NCI-H1694 treated with DMSO at 0.1 percent for 48 hours (cell line): ENCODE results near the gene ADCY10.
"Not testable (repeated sequence)": the region's sequence is repeated elsewhere in the genome, so short reads cannot be mapped to it uniquely, and the experiment has no call there.

Source experiments
- DNase-seq: peaks from one replicate; lab custom pipeline; 2025; lab: John Stamatoyannopoulos, UW

ADCY10 gene

GRCh38 chr1:167924543-167925231 lies 10.8 kb upstream of the ADCY10 start:
- DNase-seq, result no peak

- DNase-seq, result no peak
Observed at GRCh38 chr1:167924102-167924501, 10.2 kb upstream of the ADCY10 start.

GRCh38 chr1:167923324-167924056 lies 9.6 kb upstream of the ADCY10 start:
- no peak for DNase-seq

GRCh38 chr1:167922611-167923074 lies 8.7 kb upstream of the ADCY10 start:
- DNase-seq, result no peak

- DNase-seq, result no peak
Observed at GRCh38 chr1:167922023-167922422, 8.1 kb upstream of the ADCY10 start.

GRCh38 chr1:167916766-167917511 lies 3.0 kb upstream of the ADCY10 start:
- no peak for DNase-seq

- no peak for DNase-seq
Observed at GRCh38 chr1:167915569-167915968, 1.6 kb upstream of the ADCY10 start.

- no peak for DNase-seq
Observed at GRCh38 chr1:167912294-167912693, 1.6 kb downstream of the ADCY10 start.

GRCh38 chr1:167911413-167911812 lies 2.5 kb downstream of the ADCY10 start:
- DNase-seq, result no peak

- DNase-seq, result no peak
Observed at GRCh38 chr1:167910530-167910929, 3.4 kb downstream of the ADCY10 start.

- DNase-seq, result no peak
Observed at GRCh38 chr1:167909691-167910180, 4.2 kb downstream of the ADCY10 start.

GRCh38 chr1:167905671-167906070 lies 8.3 kb downstream of the ADCY10 start:
- no peak for DNase-seq

- DNase-seq, result no peak
Observed at GRCh38 chr1:167905182-167905581, 8.8 kb downstream of the ADCY10 start.

GRCh38 chr1:167904652-167905130 lies 9.2 kb downstream of the ADCY10 start:
- no peak for DNase-seq

- no peak for DNase-seq
Observed at GRCh38 chr1:167900907-167901306, 13.0 kb downstream of the ADCY10 start.

- no peak for DNase-seq
Observed at GRCh38 chr1:167899253-167899681, 14.7 kb downstream of the ADCY10 start.

GRCh38 chr1:167898578-167899222 lies 15.2 kb downstream of the ADCY10 start:
- DNase-seq, result no peak

- no peak for DNase-seq
Observed at GRCh38 chr1:167893798-167894197, 20.1 kb downstream of the ADCY10 start.

- no peak for DNase-seq
Observed at GRCh38 chr1:167890400-167890799, 23.5 kb downstream of the ADCY10 start.

- DNase-seq, result not testable (repeated sequence)
Observed at GRCh38 chr1:167887187-167887586, 26.7 kb downstream of the ADCY10 start.

GRCh38 chr1:167882376-167882775 lies 31.6 kb downstream of the ADCY10 start:
- no peak for DNase-seq

GRCh38 chr1:167881786-167882185 lies 32.1 kb downstream of the ADCY10 start:
- DNase-seq, result no peak
